ENCODE measurements around the gene PLEKHM3. TPM values are rescaled to one million over a fixed set of nuclear protein-coding genes. Genes with fewer than 3 reads are reported as not detected.

Gene PLEKHM3
- total RNA-seq, 1 donor from 2014 or later = 12.5 TPM

- Mint-ChIP-seq H3K4me3 (ENCODE audit: unreplicated experiment) (no peak overlapping the region), H3K9me3 (ENCODE audit: unreplicated experiment) (no peaks in the 10 kb centered on the region), H3K36me3 (ENCODE audit: unreplicated experiment) (peaks cover 8% of the 10 kb centered on the region), H3K4me1 (ENCODE audit: unreplicated experiment) (no peaks in the 10 kb centered on the region), H3K27me3 (ENCODE audit: unreplicated experiment) (no peaks in the 10 kb centered on the region), H3K27ac (ENCODE audit: unreplicated experiment) (no peak overlapping the region)
- no peak for DNase-seq (ENCODE audit: extremely low spot score, unreplicated experiment)
- no peak for TF ChIP-seq CTCF (IDR thresholded peaks at IDR 0.05)
Measured at GRCh38 chr2:207863345-207863744, 162.0 kb downstream of the PLEKHM3 start.

- no peak for DNase-seq (ENCODE audit: extremely low spot score, unreplicated experiment)
- Mint-ChIP-seq H3K9me3 (ENCODE audit: unreplicated experiment) (peaks cover 4% of the 10 kb centered on the region), H3K27ac (ENCODE audit: unreplicated experiment) (no peak overlapping the region), H3K27me3 (ENCODE audit: unreplicated experiment) (no peaks in the 10 kb centered on the region), H3K4me3 (ENCODE audit: unreplicated experiment) (no peak overlapping the region), H3K4me1 (ENCODE audit: unreplicated experiment) (no peaks in the 10 kb centered on the region), H3K36me3 (ENCODE audit: unreplicated experiment) (peaks cover 10% of the 10 kb centered on the region)
- TF ChIP-seq CTCF (IDR thresholded peaks at IDR 0.05) = no peak
Measured at GRCh38 chr2:207861789-207862188, 163.5 kb downstream of the PLEKHM3 start.

- Mint-ChIP-seq H3K4me1 (ENCODE audit: unreplicated experiment) (no peaks in the 10 kb centered on the region), H3K27ac (ENCODE audit: unreplicated experiment) (no peak overlapping the region), H3K9me3 (ENCODE audit: unreplicated experiment) (peaks cover 8% of the 10 kb centered on the region), H3K27me3 (ENCODE audit: unreplicated experiment) (no peaks in the 10 kb centered on the region), H3K36me3 (ENCODE audit: unreplicated experiment) (peaks cover 14% of the 10 kb centered on the region), H3K4me3 (ENCODE audit: unreplicated experiment) (no peak overlapping the region)
- DNase-seq (ENCODE audit: extremely low spot score, unreplicated experiment) = no peak
- TF ChIP-seq CTCF (IDR thresholded peaks at IDR 0.05) = no peak
Measured at GRCh38 chr2:207860685-207861084, 164.6 kb downstream of the PLEKHM3 start.

- Mint-ChIP-seq H3K36me3 (ENCODE audit: unreplicated experiment) (peaks cover 12% of the 10 kb centered on the region), H3K4me3 (ENCODE audit: unreplicated experiment) (no peak overlapping the region), H3K4me1 (ENCODE audit: unreplicated experiment) (peaks cover 9% of the 10 kb centered on the region), H3K9me3 (ENCODE audit: unreplicated experiment) (peaks cover 8% of the 10 kb centered on the region), H3K27ac (ENCODE audit: unreplicated experiment) (no peak overlapping the region), H3K27me3 (ENCODE audit: unreplicated experiment) (no peaks in the 10 kb centered on the region)
- DNase-seq (ENCODE audit: extremely low spot score, unreplicated experiment) = no peak
- TF ChIP-seq CTCF (IDR thresholded peaks at IDR 0.05) = no peak
Measured at GRCh38 chr2:207855591-207855990, 169.7 kb downstream of the PLEKHM3 start.

GRCh38 chr2:207854484-207855440 is 170.6 kb downstream of the PLEKHM3 start:
- no peak for TF ChIP-seq CTCF (IDR thresholded peaks at IDR 0.05)
- Mint-ChIP-seq H3K4me3 (ENCODE audit: unreplicated experiment) (no peak overlapping the region), H3K27me3 (ENCODE audit: unreplicated experiment) (no peaks in the 10 kb centered on the region), H3K27ac (ENCODE audit: unreplicated experiment) (peak overlapping the region; percentile 67), H3K9me3 (ENCODE audit: unreplicated experiment) (peaks cover 8% of the 10 kb centered on the region), H3K36me3 (ENCODE audit: unreplicated experiment) (peaks cover 10% of the 10 kb centered on the region), H3K4me1 (ENCODE audit: unreplicated experiment) (peaks cover 9% of the 10 kb centered on the region)
- no peak for DNase-seq (ENCODE audit: extremely low spot score, unreplicated experiment)
